Measurements from ENCODE around the gene CCDC178.

Gene CCDC178

DNA sequence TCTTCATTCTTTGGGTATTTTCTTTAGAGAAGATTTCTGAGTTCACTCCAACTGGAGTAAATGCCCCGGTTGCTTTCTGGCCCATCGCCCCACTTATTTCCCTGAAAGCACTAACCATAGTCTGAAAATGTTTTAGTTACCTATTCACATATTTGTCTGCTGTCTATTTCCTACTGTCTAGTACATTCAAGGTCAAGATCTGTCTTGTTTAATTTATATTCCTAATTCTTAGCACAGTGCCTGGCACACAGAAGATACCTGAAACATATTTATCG, 533.3 kb downstream of the CCDC178 start:
- DNase-seq = no peak

DNA sequence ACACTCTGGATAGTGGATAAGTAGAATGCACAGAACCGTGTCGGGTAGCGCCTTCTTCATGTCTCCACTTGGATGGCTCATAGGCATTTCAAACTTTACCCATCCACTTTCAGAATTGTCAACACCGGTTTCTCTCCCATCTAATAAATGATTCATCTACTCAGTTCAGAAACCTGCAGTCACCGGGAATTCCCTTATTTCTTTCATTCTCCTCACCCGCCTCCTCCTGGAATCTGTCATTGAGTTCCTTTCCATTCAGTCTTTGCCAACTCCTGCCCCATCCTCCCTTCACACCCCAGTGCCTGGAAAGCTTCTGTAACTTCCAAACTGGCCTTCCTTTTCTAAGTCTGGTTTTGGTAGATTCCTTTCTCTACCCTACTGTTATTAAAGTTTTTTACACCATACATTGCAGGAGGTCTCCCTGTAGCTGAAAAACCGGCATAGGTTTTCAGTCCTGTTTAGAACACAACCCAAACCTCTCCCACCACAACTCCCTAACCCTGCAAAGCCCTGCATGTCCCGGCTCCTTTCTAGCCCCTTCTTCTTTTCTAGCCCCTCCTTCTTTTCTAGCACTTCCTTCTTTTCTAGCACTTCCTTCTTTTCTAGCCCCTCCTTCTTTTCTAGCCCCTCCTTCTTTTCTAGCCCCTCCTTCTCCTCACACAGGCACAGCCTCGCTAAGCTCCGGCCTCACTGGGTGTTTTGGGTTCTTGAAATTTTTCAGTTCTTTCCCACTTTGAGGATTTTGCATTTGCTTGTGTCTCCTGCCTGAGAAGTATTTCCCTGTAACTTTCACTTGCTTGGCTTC, 533.8 kb downstream of the CCDC178 start:
- DNase-seq = no peak

DNA sequence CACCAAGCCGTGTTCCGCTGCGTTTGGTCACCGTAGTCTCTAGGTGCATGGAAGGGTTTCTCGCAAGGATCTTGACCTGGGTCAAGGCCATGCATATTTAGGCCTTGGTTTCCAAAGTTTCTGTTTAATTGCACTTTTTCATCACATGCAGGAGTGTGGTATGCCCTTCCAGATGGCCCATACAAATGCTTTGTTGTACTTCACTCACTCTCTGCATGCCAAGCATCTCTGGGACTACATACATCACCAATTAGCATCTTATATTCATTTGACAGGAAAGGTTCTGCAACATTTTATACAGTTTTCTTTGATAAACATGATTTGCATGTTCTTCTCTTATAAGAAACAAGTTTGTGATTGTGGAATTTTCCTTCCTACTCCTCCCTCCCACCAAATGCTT, 534.9 kb downstream of the CCDC178 start:
- no peak for DNase-seq

DNA sequence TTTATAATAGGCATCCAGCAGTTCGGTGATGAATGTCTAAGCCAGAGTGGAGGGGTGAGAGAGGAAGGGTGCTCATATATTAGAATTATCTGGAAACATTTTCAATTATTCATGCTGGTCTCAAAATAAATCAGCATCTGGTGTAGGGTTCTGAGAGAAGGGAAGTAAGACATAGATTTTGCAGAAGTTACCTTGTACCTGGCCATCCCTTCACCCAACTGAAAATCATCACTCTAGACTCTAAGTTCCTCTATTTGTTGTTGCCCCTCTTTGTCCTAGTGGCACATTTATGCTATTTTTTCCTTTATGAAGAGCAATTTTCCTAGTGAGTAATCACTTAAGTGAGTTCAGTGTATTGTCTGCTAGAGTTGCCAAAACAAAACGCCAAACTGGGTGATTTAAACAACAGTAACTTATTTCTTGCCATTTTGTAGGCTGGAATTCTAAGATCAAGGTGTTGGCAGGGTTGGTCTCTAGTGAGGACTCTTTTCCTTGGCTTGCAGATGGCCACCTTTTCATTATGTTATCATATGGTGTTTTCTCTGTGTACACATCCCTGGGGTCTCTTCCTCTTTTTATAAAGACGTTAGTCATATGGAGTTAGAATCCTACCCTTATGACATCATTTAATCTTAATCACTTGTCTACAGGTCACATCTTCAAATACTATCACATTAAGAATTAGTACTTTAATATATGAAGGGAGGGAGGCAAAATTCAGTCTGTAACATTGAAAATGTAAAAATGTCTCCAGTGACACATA, 537.8 kb downstream of the CCDC178 start:
- DNase-seq = no peak

DNA sequence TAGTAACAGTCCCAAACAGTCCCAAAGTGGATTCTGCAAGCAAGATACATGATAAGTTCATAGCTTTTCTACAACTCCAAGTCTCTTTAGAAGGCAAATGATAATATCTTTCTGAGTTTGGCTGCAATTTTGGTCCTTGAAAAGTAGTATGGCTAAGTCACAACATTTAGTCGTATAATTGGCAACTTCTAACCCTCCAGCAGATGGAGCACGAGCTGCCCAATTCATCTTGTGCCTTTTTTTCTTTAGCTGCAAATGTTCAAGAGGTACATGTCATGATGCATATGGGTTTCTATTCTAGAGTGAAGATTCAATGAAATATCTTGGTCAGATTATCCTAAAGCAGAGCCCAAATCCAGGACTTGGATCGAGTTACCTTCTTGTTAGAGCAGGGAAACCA, 540.7 kb downstream of the CCDC178 start:
- DNase-seq = no peak

DNA sequence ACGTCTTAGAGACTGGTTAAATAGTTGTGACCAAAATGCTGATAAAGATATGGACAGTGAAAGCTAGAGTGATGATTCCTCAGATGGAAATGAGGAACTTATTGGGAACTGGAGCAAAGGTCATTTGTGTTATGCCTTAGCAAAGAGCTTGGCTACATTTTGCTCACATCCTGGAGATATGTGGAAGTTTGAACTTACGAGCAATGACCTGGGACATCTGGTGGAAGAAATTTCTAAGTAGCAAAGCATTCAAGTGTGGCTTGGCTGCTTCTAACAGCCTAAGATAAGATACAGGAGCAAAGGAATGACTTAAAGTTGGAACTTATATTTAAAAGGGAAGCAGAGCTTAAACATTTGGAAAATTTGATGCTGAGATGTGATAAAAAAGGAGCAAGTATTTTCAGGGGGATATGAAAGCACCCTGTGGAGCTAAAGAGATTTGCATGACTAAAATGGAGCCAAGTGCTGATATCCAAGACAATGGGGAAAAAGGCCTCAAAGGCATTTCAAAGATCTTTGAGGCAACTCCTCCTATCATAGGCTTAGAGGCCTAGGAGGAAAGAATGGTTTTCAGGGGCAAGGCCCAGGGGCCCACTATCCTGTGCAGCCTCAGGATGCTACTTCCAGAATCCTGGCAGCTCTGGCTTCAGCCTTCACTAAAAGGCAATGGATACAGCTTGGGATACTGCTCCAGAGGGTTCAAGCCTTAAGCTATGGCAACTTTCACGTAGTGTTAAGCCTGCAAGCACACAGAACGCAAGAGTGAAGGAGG, 543.6 kb downstream of the CCDC178 start:
- DNase-seq = no peak

DNA sequence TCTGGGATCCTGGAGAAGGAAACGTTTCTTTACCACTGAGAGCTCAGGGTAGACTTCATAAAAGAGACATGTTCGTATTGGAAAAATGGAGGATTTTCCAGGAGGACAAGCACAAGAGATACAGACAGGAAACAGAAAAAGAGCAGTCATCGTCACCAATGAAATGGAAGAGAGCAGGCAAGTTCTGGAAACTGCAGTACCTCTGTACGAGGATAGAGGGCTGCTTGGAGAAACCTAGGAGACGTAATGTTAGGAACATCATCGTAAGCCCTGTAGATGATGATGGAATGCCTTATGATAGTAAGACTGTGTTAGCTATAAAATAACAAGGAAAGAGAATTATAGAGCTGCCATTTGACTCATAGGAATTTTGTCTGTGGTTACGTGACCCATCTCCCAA, 546.6 kb downstream of the CCDC178 start:
- no peak for DNase-seq

DNA sequence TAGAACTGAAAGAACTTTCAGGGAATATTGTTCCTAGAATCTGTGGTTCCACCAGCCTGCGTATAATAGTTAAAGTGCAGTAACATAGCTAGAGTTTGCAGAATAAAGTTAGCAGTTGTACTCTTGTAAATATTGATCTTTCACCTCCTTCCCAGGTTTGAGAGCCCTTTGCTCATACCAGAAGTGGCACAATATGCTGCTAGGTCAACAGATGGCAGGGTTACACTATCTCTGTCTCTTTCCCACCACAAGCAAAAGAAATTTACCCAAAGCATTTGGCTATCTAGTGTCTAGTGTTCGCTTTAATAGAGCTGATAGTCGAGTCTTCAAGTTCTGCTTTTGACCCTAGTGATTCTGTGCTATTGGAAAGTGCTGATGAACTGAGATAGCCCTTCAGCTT, 548.7 kb downstream of the CCDC178 start:
- no peak for DNase-seq

DNA sequence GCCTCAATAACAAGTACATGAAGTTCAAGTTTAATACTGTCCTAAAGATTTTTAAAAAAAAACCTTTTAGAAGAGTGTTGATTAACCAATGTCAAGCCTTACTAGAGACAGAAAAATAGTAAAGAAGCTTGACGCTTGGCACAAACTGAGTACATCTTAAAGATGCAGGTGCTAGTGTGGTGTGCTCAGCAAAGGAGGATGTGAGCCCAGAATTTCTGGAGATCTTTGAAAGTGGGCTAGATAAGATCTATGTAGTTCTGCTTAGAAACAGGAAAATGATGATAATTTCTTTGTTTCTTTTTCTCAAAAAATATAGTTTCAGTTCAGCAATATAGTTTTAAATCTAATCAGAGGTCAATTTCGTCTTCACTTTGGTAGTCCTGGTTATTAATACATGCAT, 549.4 kb downstream of the CCDC178 start:
- DNase-seq = no peak

DNA sequence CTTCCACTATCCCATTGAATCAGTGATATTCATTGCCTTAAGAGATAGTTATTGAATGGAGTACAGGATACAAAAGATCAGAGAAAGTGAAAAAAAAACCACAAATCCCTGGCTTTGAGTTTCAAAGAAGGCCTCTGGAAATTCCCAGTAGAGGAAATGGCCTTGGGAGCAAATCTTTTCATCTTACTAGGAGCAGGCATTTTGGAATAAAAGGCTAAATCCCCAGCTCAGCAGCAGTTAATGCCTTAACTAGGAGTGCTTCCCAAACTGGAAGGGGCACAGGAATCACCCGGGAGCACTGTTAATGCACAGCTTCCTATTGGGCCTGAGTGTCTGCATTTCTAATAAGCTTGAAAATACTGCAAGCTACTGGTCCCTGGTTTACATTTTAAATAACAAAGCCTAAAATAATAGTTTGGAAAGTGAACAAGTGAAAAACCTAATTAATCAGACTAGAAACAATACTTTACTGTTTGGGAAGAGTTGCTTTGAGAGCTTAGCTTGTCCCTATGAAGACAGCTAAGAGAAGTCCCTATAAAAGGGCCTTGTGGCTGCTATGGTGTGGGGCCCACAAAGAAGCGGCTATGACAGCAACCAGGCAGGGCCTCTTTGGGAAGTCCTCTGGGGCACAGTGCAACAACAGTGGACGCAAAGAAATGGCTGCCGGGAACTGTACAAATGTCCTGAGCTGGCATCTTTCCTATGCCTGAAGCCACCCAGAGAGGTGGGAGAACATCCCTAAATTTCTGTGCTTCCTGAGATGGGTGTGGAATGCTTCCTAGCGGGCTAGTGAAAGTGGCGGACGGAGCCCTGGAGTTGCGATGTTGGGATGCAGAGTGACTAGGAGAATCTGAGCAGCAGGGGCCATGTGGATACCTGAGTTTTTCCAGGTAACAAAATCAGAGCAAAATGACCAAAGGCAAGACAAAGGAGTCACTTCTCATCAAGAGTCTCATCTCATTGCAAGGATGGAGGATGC, 550.6 kb downstream of the CCDC178 start:
- DNase-seq = no peak

DNA sequence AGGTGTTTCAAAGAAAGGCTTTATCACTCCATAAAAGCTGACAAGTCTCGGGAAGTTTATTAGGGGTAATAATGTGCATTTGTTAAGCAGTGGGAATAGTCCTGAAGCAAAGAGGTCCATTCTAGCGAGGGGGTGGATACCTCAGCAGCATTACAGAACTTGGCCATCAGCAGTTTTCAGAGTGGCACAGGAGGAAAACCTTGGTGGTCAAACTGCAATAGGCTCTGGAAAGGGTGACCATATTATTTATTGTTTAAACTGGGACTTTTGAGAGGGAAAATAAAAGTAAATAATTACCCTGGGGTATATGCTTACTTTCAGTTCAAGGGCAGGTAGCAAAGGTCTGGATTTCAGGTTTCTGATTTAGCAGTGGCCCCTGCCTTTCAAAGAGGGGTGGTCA, 552.2 kb downstream of the CCDC178 start:
- no peak for DNase-seq

Measured in stimulated activated CD4-positive, alpha-beta T cell treated with anti-CD3 and anti-CD28 coated beads, Interleukin-2, amount 100 ng/mL, for 24 hours (primary cell).